B cell (primary cell): ENCODE measurements around the gene CFAP157. TPM values are rescaled to one million over a fixed set of nuclear protein-coding genes. Genes with fewer than 3 reads are reported as not detected.

Source experiments
- ATAC-seq: fragments of 200-7000 bp; cut with Tn5 transposase; one replicate; pipeline ENCODE4 v1.10.0; 2021; ENCODE audit warnings: low read depth, mild to moderate bottlenecking, moderate number of reproducible peaks, moderate library complexity
- CTCF ChIA-PET: fragments of 350-600 bp; sonication (Branson Sonifier 250); formaldehyde crosslinking; loops from one replicate; lab custom pipeline; 2021; ENCODE audit warnings: antibody characterized with exemption, inconsistent platforms; lab: Charles Lee
- POLR2A ChIA-PET: fragments of 350-600 bp; sonication (Branson Sonifier 250); formaldehyde crosslinking; loops from one replicate; lab custom pipeline; 2021; ENCODE audit warnings: antibody characterized with exemption; lab: Charles Lee
- DNase-seq: peaks from one replicate; pipeline ENCODE4 v3.0.0; 2013
- H2AFZ ChIP-seq: 2 replicates; pipeline ENCODE4 v1.6.1; 2012; ENCODE audit warnings: mild to moderate bottlenecking, low read depth, low read length; ENCODE audit not compliant: insufficient read depth, poor library complexity, severe bottlenecking
- H3K27ac ChIP-seq, 2 donors: 1 replicate in 1 of 2; 2 replicates in 1 of 2; pipeline ENCODE4 v1.5.1; 2012 to 2013; ENCODE audit warnings: low read length in 2 of 2, mild to moderate bottlenecking in 2 of 2, moderate library complexity in 1 of 2
- H3K27me3 ChIP-seq, 4 experiments: fragments of 200-600 bp in 1 of 4; sonication (generic) in 1 of 4; replicated peaks in 1 of 4; 1 replicate in 2 of 4; 2 replicates in 2 of 4; pipeline versions ENCODE4 v1.6.1 to v1.7.0; 2013 to 2016; ENCODE audit warnings: low read length in 3 of 4, mild to moderate bottlenecking in 2 of 4, mixed read lengths in 1 of 4, moderate library complexity in 1 of 4; ENCODE audit not compliant: insufficient read depth in 4 of 4, control insufficient read depth in 3 of 4; ENCODE audit errors: control extremely low read depth in 1 of 4
- H3K36me3 ChIP-seq, 2 experiments: replicated peaks in 1 of 2; 1 replicate in 1 of 2; 2 replicates in 1 of 2; pipeline versions ENCODE4 v1.6.1 to v1.7.1; 2013; ENCODE audit warnings: low read length in 1 of 2; ENCODE audit not compliant: insufficient read depth in 2 of 2, control insufficient read depth in 1 of 2; ENCODE audit errors: control extremely low read depth in 1 of 2, extremely low read depth in 1 of 2
- H3K4me1 ChIP-seq, 2 donors: fragments of 200-600 bp in 1 of 2; sonication (generic) in 1 of 2; 1 replicate in 1 of 2; 2 replicates in 1 of 2; pipeline versions ENCODE4 v1.5.1 to v1.6.1; 2013 to 2017; ENCODE audit warnings: low read length in 2 of 2; ENCODE audit not compliant: control insufficient read depth in 2 of 2, insufficient read depth in 2 of 2
- H3K4me2 ChIP-seq: replicated peaks from 2 replicates; pipeline ENCODE3; 2012; ENCODE audit warnings: mild to moderate bottlenecking, low read depth, low read length; ENCODE audit not compliant: poor library complexity, severe bottlenecking
- H3K4me3 ChIP-seq, 5 experiments: fragments of 200-600 bp in 1 of 5; sonication (generic) in 1 of 5; 1 replicate in 3 of 5; 2 replicates in 2 of 5; pipeline versions ENCODE4 v1.5.1 to v1.7.0; 2011 to 2016; ENCODE audit warnings: low read length in 4 of 5, mild to moderate bottlenecking in 4 of 5, low read depth in 2 of 5, control low read depth in 1 of 5, moderate library complexity in 1 of 5; ENCODE audit not compliant: insufficient read depth in 1 of 5; ENCODE audit errors: control extremely low read depth in 1 of 5, extremely low read depth in 1 of 5
- H3K79me2 ChIP-seq: fragments of 200-600 bp; sonication (generic); one replicate; pipeline ENCODE4 v1.6.0; 2016; ENCODE audit warnings: low read length; ENCODE audit not compliant: control insufficient read depth, insufficient read depth
- H3K9ac ChIP-seq: fragments of 200-600 bp; sonication (generic); 2 replicates; pipeline ENCODE4 v1.6.1; 2017; ENCODE audit warnings: mild to moderate bottlenecking, low read length, moderate library complexity
- H3K9me3 ChIP-seq, 3 donors: one replicate each; pipeline versions ENCODE4 v1.6.1 to v1.7.1; 2013; ENCODE audit warnings: low read length in 2 of 3; ENCODE audit not compliant: control insufficient read depth in 2 of 3, insufficient read depth in 1 of 3; ENCODE audit errors: control extremely low read depth in 1 of 3
- H4K20me1 ChIP-seq: 2 replicates; pipeline ENCODE4 v1.6.0; 2012; ENCODE audit warnings: mild to moderate bottlenecking, low read length; ENCODE audit not compliant: insufficient read depth, control insufficient read depth, poor library complexity, severe bottlenecking
- H3K27ac Mint-ChIP-seq: one replicate; pipeline ENCODE4 v1.8.0; 2021; ENCODE audit warnings: mixed read lengths
- H3K27me3 Mint-ChIP-seq: one replicate; pipeline ENCODE4 v1.8.0; 2021; ENCODE audit warnings: mixed read lengths
- H3K4me1 Mint-ChIP-seq: one replicate; pipeline ENCODE4 v1.8.0; 2021; ENCODE audit warnings: mixed read lengths
- H3K4me3 Mint-ChIP-seq: one replicate; pipeline ENCODE4 v1.8.0; 2021; ENCODE audit warnings: mixed read lengths
- H3K9me3 Mint-ChIP-seq: one replicate; pipeline ENCODE4 v1.8.0; 2022; ENCODE audit warnings: mixed read lengths; ENCODE audit not compliant: insufficient read depth
- EZH2 ChIP-seq: IDR thresholded peaks from 2 replicates; pipeline ENCODE4 v1.6.1; 2012; ENCODE audit warnings: borderline replicate concordance, low read depth, mild to moderate bottlenecking, moderate library complexity, low read length; ENCODE audit not compliant: insufficient read depth, poor library complexity, severe bottlenecking
- WGBS: methylation state at CpG from one replicate; pipeline ENCODE4 v1.1.5; 2013; ENCODE audit warnings: missing lambda C conversion rate; ENCODE audit not compliant: insufficient coverage; 5-methylcytosine and 5-hydroxymethylcytosine counted together
- intact Hi-C: fragments of 100-400 bp; cut with micrococcal nuclease; formaldehyde crosslinking; loops from one replicate; pipeline ENCODE4 v1.10.0; 2022
- polyA plus RNA-seq: library from polyadenylated mRNA; depleted of rRNA; stranded (reverse); fragments of >200 nt; gene quantifications from 2 replicates; pipeline ENCODE4 v1.2.3, GENCODE V29; 2012
- total RNA-seq, 2 donors: library from RNA; stranded (reverse); fragments of 120-200 nt in 1 of 2; gene quantifications; 1 replicate in 1 of 2; 2 replicates in 1 of 2; pipeline versions ENCODE4 v1.2.3 to v1.2.4, GENCODE V29; 2013 to 2022
- TF ChIP-seq, protein P1 (sequence below): fragments of 200-600 bp; IDR thresholded peaks from one replicate; pipeline ENCODE4 v1.8.0; 2022; ENCODE audit warnings: antibody characterized with exemption, mild to moderate bottlenecking

The CFAP157 gene
- total and polyA plus RNA-seq, 2 donors (not counting 1 experiment from before 2014, with no cell fraction given): 0.03 TPM; not detected in 1

DNA sequence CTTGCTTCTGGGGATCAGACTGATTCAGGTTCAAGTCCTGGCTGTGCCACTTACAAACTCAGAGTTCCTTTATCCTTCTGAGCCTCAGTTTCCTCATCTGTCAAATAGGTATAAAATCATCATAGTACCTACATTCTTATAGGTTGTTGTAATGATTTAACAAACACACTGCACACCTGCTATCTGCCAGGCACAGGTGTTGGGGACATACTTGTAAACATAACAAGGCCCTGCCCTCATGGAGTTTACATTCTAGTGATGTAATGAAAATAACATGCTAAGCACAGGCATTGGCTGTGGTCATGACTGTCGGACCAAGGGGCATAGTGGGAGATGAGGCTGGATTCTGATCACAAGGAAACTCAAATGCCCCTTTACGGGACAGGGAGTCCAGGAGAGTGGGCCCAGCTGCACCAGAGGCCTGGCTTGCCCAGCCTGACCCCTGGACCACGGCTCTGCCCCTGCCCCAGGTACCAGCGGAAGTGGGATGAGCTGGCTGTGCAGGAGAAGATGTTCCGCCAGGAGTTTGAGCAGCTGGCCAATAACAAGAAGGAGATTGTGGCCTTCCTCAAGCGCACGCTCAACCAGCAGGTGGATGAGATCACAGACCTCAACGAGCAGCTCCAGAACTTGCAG is 2.3 kb downstream of the CFAP157 start:
- H3K27ac ChIP-seq: no peak overlapping the region
- H3K36me3 ChIP-seq: no peaks in the 10 kb centered on the region
- DNase-seq: no peak
- H3K4me2 ChIP-seq: no peak overlapping the region
- intact Hi-C loops: no loop called here
- Mint-ChIP-seq H3K27ac (no peak overlapping the region), H3K4me1 (peaks cover 11% of the 10 kb centered on the region), H3K4me3 (no peak overlapping the region), H3K9me3 (no peaks in the 10 kb centered on the region), H3K27me3 (no peaks in the 10 kb centered on the region)
- TF ChIP-seq, protein P1, sequence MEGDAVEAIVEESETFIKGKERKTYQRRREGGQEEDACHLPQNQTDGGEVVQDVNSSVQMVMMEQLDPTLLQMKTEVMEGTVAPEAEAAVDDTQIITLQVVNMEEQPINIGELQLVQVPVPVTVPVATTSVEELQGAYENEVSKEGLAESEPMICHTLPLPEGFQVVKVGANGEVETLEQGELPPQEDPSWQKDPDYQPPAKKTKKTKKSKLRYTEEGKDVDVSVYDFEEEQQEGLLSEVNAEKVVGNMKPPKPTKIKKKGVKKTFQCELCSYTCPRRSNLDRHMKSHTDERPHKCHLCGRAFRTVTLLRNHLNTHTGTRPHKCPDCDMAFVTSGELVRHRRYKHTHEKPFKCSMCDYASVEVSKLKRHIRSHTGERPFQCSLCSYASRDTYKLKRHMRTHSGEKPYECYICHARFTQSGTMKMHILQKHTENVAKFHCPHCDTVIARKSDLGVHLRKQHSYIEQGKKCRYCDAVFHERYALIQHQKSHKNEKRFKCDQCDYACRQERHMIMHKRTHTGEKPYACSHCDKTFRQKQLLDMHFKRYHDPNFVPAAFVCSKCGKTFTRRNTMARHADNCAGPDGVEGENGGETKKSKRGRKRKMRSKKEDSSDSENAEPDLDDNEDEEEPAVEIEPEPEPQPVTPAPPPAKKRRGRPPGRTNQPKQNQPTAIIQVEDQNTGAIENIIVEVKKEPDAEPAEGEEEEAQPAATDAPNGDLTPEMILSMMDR: no peak
- TF ChIP-seq EZH2: no peak
- H3K9ac ChIP-seq: no peak overlapping the region
- no peaks in the 10 kb centered on the region for H3K27me3 ChIP-seq
- ChIA-PET POLR2A (no interaction called here), CTCF (no interaction called here)
- H4K20me1 ChIP-seq: no peaks in the 10 kb centered on the region
- ATAC-seq: no peak
- no peak overlapping the region for H2AFZ ChIP-seq
- no peak overlapping the region for H3K4me3 ChIP-seq
- WGBS: 94% methylated on average over 8 of the region's 8 CpGs
- no peaks in the 10 kb centered on the region for H3K79me2 ChIP-seq
- no peaks in the 10 kb centered on the region for H3K9me3 ChIP-seq
- H3K4me1 ChIP-seq: peaks cover 0 to 6% of the 10 kb centered on the region in 2 donors

DNA sequence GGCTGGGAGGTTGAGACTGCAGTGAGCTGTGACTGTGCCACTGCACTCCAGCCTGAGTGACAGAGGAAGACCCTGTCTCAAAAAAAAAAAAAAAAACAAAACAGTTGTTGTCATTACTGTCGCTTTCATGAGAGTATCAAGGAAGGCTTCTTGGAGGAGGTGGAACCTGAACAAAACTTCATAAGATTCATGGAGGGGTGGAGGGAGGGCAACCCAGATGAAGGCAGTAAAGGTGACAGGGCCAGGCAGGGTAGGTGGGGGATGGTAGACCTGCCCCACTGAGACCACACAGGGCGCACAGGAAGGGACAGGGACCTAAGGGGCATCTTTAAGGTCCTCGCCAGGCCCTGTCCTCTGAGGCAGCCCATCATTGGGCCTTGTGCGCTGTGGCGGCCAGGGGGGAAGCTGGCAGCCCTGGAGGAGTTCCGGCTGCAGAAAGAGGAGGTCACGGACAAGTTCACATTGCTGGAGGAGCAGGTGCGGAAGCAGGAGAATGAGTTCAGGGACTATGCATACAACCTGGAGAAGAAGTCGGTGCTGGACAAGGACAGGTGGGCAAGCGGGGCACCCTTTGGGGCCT is 3.5 kb downstream of the CFAP157 start:
- intact Hi-C loops: no loop called here
- no peak overlapping the region for H3K4me3 ChIP-seq
- ChIA-PET POLR2A (no interaction called here), CTCF (no interaction called here)
- no peaks in the 10 kb centered on the region for H4K20me1 ChIP-seq
- H3K79me2 ChIP-seq: no peaks in the 10 kb centered on the region
- H3K9ac ChIP-seq: no peak overlapping the region
- no peaks in the 10 kb centered on the region for H3K36me3 ChIP-seq
- peaks cover 18% of the 10 kb centered on the region for H3K4me1 Mint-ChIP-seq
- H3K4me2 ChIP-seq: no peak overlapping the region
- no peaks in the 10 kb centered on the region for H3K9me3 ChIP-seq
- no peak for TF ChIP-seq EZH2
- TF ChIP-seq, protein P1: no peak
- ATAC-seq (no peak), DNase-seq (no peak)
- H3K27me3 ChIP-seq: no peaks in the 10 kb centered on the region
- no peaks in the 10 kb centered on the region for H3K27me3 Mint-ChIP-seq
- no peaks in the 10 kb centered on the region for H3K9me3 Mint-ChIP-seq
- H3K27ac Mint-ChIP-seq: no peak overlapping the region
- no peak overlapping the region for H3K27ac ChIP-seq
- no peak overlapping the region for H2AFZ ChIP-seq
- H3K4me3 Mint-ChIP-seq: no peak overlapping the region
- 98% methylated on average over 10 of the region's 10 CpGs for WGBS
- H3K4me1 ChIP-seq: peaks cover 3 to 11% of the 10 kb centered on the region in 2 donors
